Measurements from ENCODE around the gene CLOCK.

Gene CLOCK

GRCh38 chr4:55540271-55540670 is 6.4 kb downstream of the CLOCK start:
- no peak for DNase-seq (ENCODE audit: low read depth in 2 of 2)

GRCh38 chr4:55539658-55540057 is 7.1 kb downstream of the CLOCK start:
- no peak for DNase-seq (ENCODE audit: low read depth in 2 of 2)

- DNase-seq (ENCODE audit: low read depth in 2 of 2) = no peak
Observed at GRCh38 chr4:55538531-55538930, 8.2 kb downstream of the CLOCK start.

- no peak for DNase-seq (ENCODE audit: low read depth in 2 of 2)
Observed at GRCh38 chr4:55534306-55534705, 12.4 kb downstream of the CLOCK start.

GRCh38 chr4:55530691-55531090 is 16.0 kb downstream of the CLOCK start:
- no peak for DNase-seq (ENCODE audit: low read depth in 2 of 2)

GRCh38 chr4:55530167-55530566 is 16.5 kb downstream of the CLOCK start:
- DNase-seq (ENCODE audit: low read depth in 2 of 2) = no peak

- no peak for DNase-seq (ENCODE audit: low read depth in 2 of 2)
Observed at GRCh38 chr4:55528491-55528890, 18.2 kb downstream of the CLOCK start.

GRCh38 chr4:55524844-55525571 is 21.7 kb downstream of the CLOCK start:
- DNase-seq (ENCODE audit: low read depth in 2 of 2) = no peak

- no peak for DNase-seq (ENCODE audit: low read depth in 2 of 2)
Observed at GRCh38 chr4:55518442-55518841, 28.3 kb downstream of the CLOCK start.

GRCh38 chr4:55517526-55518229 is 29.0 kb downstream of the CLOCK start:
- no peak for DNase-seq (ENCODE audit: low read depth in 2 of 2)

- no peak for DNase-seq (ENCODE audit: low read depth in 2 of 2)
Observed at GRCh38 chr4:55512922-55513571, 33.7 kb downstream of the CLOCK start.

GRCh38 chr4:55512077-55512476 is 34.6 kb downstream of the CLOCK start:
- no peak for DNase-seq (ENCODE audit: low read depth in 2 of 2)

- no peak for DNase-seq (ENCODE audit: low read depth in 2 of 2)
Observed at GRCh38 chr4:55510685-55511084, 36.0 kb downstream of the CLOCK start.

- no peak for DNase-seq (ENCODE audit: low read depth in 2 of 2)
Observed at GRCh38 chr4:55509266-55509665, 37.4 kb downstream of the CLOCK start.

- DNase-seq (ENCODE audit: low read depth in 2 of 2) = no peak
Observed at GRCh38 chr4:55507612-55508011, 39.1 kb downstream of the CLOCK start.

- peak in 1 of 2 experiments; percentile 43 for DNase-seq (ENCODE audit: low read depth in 2 of 2)
Observed at GRCh38 chr4:55503169-55503568, 43.5 kb downstream of the CLOCK start.

GRCh38 chr4:55500072-55500471 is 46.6 kb downstream of the CLOCK start:
- no peak for DNase-seq (ENCODE audit: low read depth in 2 of 2)

- no peak for DNase-seq (ENCODE audit: low read depth in 2 of 2)
Observed at GRCh38 chr4:55499495-55499894, 47.2 kb downstream of the CLOCK start.

- DNase-seq (ENCODE audit: low read depth in 2 of 2) = no peak
Observed at GRCh38 chr4:55498051-55498450, 48.7 kb downstream of the CLOCK start.

- DNase-seq (ENCODE audit: low read depth in 2 of 2) = peak; percentile 17 to 28
Observed at GRCh38 chr4:55491486-55491885, 55.2 kb downstream of the CLOCK start.

- DNase-seq (ENCODE audit: low read depth in 2 of 2) = no peak
Observed at GRCh38 chr4:55488716-55489115, 58.0 kb downstream of the CLOCK start.

GRCh38 chr4:55485821-55486220 is 60.9 kb downstream of the CLOCK start:
- no peak for DNase-seq (ENCODE audit: low read depth in 2 of 2)

GRCh38 chr4:55483315-55483714 is 63.4 kb downstream of the CLOCK start:
- DNase-seq (ENCODE audit: low read depth in 2 of 2) = no peak

Measured in fibroblast of skin of left biceps (primary cell).